Pancreas (tissue), 10 donors: ENCODE results near the gene CDH2. TPM values are rescaled to one million over a fixed set of nuclear protein-coding genes. Genes with fewer than 3 reads are reported as not detected.

Experiments used
- ATAC-seq, 4 donors: fragments of 200-7000 bp; cut with Tn5 transposase; one replicate each; pipeline versions ENCODE4 v1.8.0 to v1.9.1; 2020; ENCODE audit warnings: mild to moderate bottlenecking in 4 of 4, moderate library complexity in 4 of 4
- DNase-seq, 6 donors: peaks; one replicate each; pipeline ENCODE4 v3.0.0-alpha.2; 2020
- FAIRE-seq: peaks from 2 replicates; lab custom pipeline; 2012; peaks lifted over from hg19 to GRCh38; lab: Jason Lieb, UNC
- H3K27ac ChIP-seq, 4 donors: fragments of 200-600 bp; sonication (generic); 1 replicate in 3 of 4; 2 replicates in 1 of 4; pipeline versions ENCODE4 v1.5.0 to v1.8.0; 2020
- H3K27me3 ChIP-seq, 4 donors: fragments of 200-600 bp; one replicate each; pipeline ENCODE4 v1.8.0; 2021
- H3K36me3 ChIP-seq, 3 donors: fragments of 200-600 bp; sonication (generic) in 1 of 3; one replicate each; pipeline versions ENCODE4 v1.5.0 to v1.8.0; 2020 to 2021
- H3K4me1 ChIP-seq, 3 donors: fragments of 200-600 bp; one replicate each; pipeline ENCODE4 v1.8.0; 2021
- H3K4me3 ChIP-seq, 4 donors: fragments of 200-600 bp; sonication (generic) in 2 of 4; one replicate each; pipeline versions ENCODE4 v1.5.0 to v1.8.0; 2020 to 2021
- H3K9me3 ChIP-seq, 4 donors: fragments of 200-600 bp; one replicate each; pipeline ENCODE4 v1.8.0; 2021
- CTCF ChIP-seq, 4 donors: fragments of 200-600 bp; sonication (generic) in 3 of 4; IDR thresholded peaks; one replicate each; pipeline versions ENCODE4 v1.5.0 to v1.8.0; 2021; ENCODE audit warnings: antibody characterized with exemption in 4 of 4
- WGBS, 2 donors: extraction: QIAGEN DNeasy Blood & Tissue Kit; methylation state at CpG; one replicate each; pipeline ENCODE4 v1.1.7; 2013; 5-methylcytosine and 5-hydroxymethylcytosine counted together
- intact Hi-C, 3 donors: fragments of 100-400 bp; cut with DNase I; formaldehyde crosslinking; loops; one replicate each; pipeline versions ENCODE4 v1.11.1 to v1.14.2; 2022
- polyA plus RNA-seq, 2 donors: library from polyadenylated mRNA; stranded (reverse); fragments of 200-250 nt; gene quantifications; one replicate each; pipeline ENCODE4 v1.2.3, GENCODE V29; 2013
- total RNA-seq, 6 donors: library from RNA; stranded (reverse); fragmentation: NEBNext Ultra II Directional in 4 of 6; extraction: Animal tissue kit (Norgen Biotek cat#: 25700) in 4 of 6; gene quantifications; one replicate each; pipeline versions ENCODE4 v1.2.1 to v1.2.4, GENCODE V29; 2021 to 2023
- donor health status: healthy with polysubstance abuse.
- donor health status: DM: no; HTN: no; CAD: no; lungs with moderate emphysema.
- donor health status: DM: no; HTN: no; CAD: no.
- donor health status: control.
- donor health status: control.
- donor health status: Bipolar disorder and iron deficiency.
- donor health status: DM: yes; HTN: yes; CAD: no.
- donor health status: DM: no; HTN: no; CAD: no.
- donor health status: DM: no; HTN: no; CAD: no.
- donor health status: DM: yes; HTN: yes; CAD: no.

CDH2 gene
- total and polyA plus RNA-seq, 8 donors, result 0.15 to 2.9 (median 0.93) TPM

- DNase-seq, result no peak
- Histone ChIP-seq H3K4me3 (no peak overlapping the region), H3K9me3 (no peaks in the 10 kb centered on the region), H3K4me1 (no peaks in the 10 kb centered on the region), H3K36me3 (no peaks in the 10 kb centered on the region), H3K27me3 (no peaks in the 10 kb centered on the region), H3K27ac (no peak overlapping the region)
- no peak for FAIRE-seq
- intact Hi-C loops, result no loop called here
- no peak for ATAC-seq
- 65 to 69% methylated on average over 3 of the region's 3 CpGs for WGBS, 2 donors
- TF ChIP-seq CTCF (IDR thresholded peaks at IDR 0.05), result no peak
Observed at GRCh38 chr18:28065793-28066186, 111.1 kb downstream of the CDH2 start.

GRCh38 chr18:28065031-28065792 lies 111.7 kb downstream of the CDH2 start:
- DNase-seq, result no peak

GRCh38 chr18:28063926-28064325 lies 113.0 kb downstream of the CDH2 start:
- intact Hi-C loops, result no loop called here
- FAIRE-seq, result no peak
- ATAC-seq, result no peak
- H3K4me3 ChIP-seq, result no peak overlapping the region
- WGBS, 2 donors, result 46 to 75% methylated on average over 2 of the region's 2 CpGs
- no peaks in the 10 kb centered on the region for H3K36me3 ChIP-seq
- H3K27me3 ChIP-seq, result no peaks in the 10 kb centered on the region
- TF ChIP-seq CTCF (IDR thresholded peaks at IDR 0.05), result no peak
- no peaks in the 10 kb centered on the region for H3K9me3 ChIP-seq
- H3K4me1 ChIP-seq, result no peaks in the 10 kb centered on the region
- no peak for DNase-seq
- no peak overlapping the region for H3K27ac ChIP-seq

More at GRCh38 chr18:28065031-28065792, 111.7 kb downstream of the CDH2 start:
- no peak for ATAC-seq
- H3K4me3 ChIP-seq, result no peak overlapping the region
- H3K9me3 ChIP-seq, result no peaks in the 10 kb centered on the region
- FAIRE-seq, result no peak
- H3K4me1 ChIP-seq, result no peaks in the 10 kb centered on the region
- H3K27ac ChIP-seq, result no peak overlapping the region
- 42 to 45% methylated on average over 4 of the region's 4 CpGs for WGBS, 2 donors
- intact Hi-C loops, result no loop called here
- no peak for TF ChIP-seq CTCF (IDR thresholded peaks at IDR 0.05)
- no peaks in the 10 kb centered on the region for H3K36me3 ChIP-seq
- H3K27me3 ChIP-seq, result no peaks in the 10 kb centered on the region

- no peaks in the 10 kb centered on the region for H3K4me1 ChIP-seq
- TF ChIP-seq CTCF (IDR thresholded peaks at IDR 0.05), result no peak
- no peak for FAIRE-seq
- intact Hi-C loops, result no loop called here
- H3K36me3 ChIP-seq, result no peaks in the 10 kb centered on the region
- no peak overlapping the region for H3K27ac ChIP-seq
- H3K4me3 ChIP-seq, result no peak overlapping the region
- no peaks in the 10 kb centered on the region for H3K9me3 ChIP-seq
- no peak for ATAC-seq
- no peaks in the 10 kb centered on the region for H3K27me3 ChIP-seq
- WGBS, 2 donors, result 25 to 40% methylated on average over 2 of the region's 2 CpGs
- no peak for DNase-seq
Observed at GRCh38 chr18:28063271-28063761, 113.6 kb downstream of the CDH2 start.

GRCh38 chr18:28062443-28062842 lies 114.5 kb downstream of the CDH2 start:
- ATAC-seq (no peak), FAIRE-seq (no peak), DNase-seq (no peak)
- Histone ChIP-seq H3K4me3 (no peak overlapping the region), H3K27me3 (no peaks in the 10 kb centered on the region), H3K27ac (no peak overlapping the region), H3K36me3 (no peaks in the 10 kb centered on the region), H3K4me1 (no peaks in the 10 kb centered on the region), H3K9me3 (no peaks in the 10 kb centered on the region)
- 74 to 87% methylated on average over 4 of the region's 4 CpGs for WGBS, 2 donors
- intact Hi-C loops, result no loop called here
- no peak for TF ChIP-seq CTCF (IDR thresholded peaks at IDR 0.05)
